NCI-H2107 (cell line): ENCODE results near the gene CAMK2G.
A peak's percentile ranks its signal among the peaks of the same experiment; 100 is the strongest.
"Not testable (repeated sequence)": the region's sequence is repeated elsewhere in the genome, so short reads cannot be mapped to it uniquely, and the experiment has no call there.

Experiments
- DNase-seq: peaks from one replicate; lab custom pipeline; 2025; lab: John Stamatoyannopoulos, UW

The CAMK2G gene

DNA sequence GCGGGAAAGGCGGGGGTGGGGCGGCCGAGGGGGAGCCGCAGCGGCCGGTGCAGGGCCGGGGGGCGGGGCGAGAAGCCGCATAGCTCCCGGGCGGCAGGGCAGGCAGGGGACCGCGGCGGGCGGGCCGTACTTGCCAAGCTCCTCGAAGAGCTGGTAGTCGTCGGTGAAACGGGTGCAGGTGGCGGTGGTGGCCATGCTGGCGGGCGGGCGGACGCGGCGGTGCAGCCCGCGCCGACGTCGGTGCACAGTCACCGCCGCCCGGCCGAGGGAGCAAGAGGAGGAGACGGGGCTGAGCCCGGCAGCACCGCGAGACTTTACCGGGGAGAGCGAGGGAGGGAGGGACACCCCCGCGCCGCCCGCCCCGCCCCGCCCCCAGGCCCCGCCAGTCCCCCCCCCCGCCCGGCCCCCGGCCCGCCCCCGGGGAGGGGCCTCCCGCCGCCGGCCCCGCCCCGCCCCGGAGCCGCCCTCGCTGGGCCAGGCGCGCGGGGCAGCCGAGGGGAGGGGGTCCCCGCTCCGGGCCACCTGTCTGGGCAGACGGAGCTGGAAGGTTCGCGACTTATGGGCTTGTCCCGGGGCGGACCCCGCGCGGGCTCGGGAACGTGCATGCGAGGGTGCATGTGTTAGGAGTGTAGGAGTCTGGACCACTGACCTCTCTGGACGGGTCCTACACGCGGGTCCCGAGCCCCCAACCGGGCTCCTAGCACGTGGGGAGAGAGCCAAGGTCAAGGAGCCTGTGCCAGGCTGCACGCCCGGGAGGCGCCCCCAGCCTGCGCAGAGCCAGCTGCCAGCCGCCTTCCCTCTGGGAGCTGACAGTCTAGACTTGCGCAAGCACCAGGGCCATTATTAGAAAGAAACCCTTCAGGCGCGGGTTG lies at the start of gene CAMK2G:
Gene CAMK2G (minus strand): TSS at position 289 of the 872 bp plus-strand sequence. CDS start 94 bp downstream, at position 195.
- DNase-seq = peak; percentile 34

DNA sequence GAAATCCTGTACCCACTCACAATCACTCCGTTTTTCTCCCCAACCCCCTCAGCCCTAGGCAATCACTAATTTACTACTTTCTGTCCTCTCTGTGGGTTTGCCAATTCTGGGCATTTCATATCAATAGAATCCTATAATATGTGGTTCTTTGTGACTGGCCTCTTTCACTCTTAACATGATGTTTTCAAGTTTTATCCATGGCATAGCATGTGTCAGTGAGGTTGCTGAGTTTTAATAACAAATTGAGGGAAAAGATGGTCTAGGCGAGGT lies 48.4 kb upstream of the CAMK2G start:
- DNase-seq = no peak

DNA sequence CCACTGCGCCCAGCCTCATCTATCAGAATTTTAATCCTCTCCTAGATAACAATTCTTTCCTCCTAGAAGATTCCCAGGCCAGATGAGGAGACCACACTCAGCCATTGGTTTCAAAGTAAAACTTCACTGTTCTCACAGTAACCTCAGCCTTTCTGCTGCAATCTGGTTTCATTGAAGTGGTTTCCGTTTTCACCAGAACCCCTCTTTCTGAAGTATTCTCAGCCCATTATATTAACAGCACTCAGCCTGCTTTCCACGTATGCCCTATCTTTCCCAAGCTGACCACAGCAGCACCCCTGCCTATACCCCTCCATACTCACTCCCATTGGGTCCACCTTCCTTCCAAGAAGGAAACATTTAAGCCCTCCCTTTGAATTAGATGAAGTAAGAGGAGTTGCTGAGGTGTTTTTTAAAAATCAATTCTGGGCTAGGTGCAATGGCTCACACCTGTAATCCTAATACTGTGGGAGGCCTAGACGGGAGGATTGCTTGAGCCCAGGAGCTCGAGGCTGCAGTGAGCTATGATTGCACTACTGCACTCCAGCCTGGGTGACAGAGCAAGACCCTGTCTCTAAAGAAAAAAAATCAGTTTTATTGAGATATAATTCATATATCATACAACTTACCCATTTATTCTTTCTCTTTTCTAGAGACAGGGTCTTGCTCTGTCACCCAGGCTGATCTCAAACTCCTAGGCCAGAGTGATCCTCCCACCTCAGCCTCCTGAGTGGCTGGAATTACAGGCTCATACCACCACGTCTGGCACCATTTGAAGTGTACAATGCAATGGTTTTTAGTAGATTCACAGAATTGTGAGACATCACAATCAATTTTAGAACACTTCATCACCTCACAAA lies 47.9 kb upstream of the CAMK2G start:
- no peak for DNase-seq

DNA sequence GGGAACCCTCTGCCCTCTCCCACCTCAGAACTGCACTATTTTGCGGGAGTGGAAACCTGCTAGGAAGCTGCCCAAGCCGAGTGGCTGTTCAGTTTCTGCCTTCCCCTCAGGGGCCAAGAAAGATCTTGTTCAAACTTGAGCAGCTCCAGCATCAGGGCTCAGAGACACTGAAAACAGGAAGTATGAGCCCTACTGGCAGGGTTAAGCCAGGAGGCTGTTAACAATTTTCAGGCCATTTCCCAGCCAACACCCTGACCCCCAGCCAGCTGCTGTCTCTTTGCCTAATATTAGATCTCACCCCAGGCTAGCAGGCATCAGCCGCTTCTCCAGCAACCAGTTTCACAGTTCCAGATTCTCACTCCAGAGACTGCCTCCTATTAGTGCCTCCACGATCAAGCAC lies 45.7 kb upstream of the CAMK2G start:
- no peak for DNase-seq

DNA sequence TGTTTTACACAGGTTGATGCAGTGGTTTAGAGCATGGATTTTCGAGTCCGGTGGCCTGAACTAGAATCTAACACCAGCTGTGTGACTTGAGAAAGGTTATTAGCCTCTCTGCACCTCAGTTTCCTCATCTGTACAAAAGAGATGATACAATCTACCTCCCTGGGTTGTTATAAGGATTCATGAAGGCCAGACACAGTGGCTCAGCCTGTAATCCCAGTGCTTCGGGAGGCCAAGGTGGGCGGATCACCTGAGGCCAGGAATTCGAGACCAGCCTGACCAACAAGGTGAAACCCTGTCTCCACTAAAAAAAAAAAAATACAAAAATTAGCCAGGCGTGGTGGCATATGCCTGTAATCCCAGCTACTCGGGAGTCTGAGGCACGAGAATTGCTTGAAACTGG lies 45.1 kb upstream of the CAMK2G start:
- DNase-seq = not testable (repeated sequence)

DNA sequence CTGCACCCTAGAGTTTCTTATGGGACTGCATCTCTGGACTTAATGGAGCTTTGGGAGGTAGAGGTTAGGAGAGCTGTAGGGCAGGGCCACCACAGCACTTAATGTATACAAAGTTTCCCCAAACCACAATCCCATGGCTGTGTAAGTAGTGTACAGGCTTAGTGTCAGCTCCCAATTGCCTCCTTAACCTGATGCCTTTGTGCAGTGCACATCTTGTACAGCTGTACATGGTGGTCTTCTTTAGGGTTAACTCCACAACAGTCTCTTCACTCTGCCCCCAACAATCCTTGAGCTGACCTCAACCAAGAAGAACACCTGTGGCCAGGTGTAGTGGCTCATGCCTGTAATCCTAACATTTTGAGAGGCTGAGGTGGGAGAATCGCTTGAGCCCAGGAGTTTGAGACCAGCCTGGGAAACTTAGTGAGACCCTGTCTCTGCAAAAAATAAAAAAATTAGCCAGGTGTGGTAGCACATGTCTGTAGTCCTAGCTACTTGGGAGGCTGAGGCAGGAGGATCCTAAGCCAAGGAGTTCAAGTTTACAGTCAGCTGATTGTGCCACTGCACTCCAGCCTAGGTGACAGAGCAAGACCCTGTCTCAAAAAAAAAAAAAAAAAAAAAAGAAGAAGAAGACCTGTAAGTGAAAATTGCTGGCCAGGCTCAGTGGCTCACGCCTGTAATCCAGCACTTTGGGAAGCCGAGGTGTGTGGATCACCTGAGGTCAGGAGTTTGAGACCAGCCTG lies 43.4 kb upstream of the CAMK2G start:
- DNase-seq = no peak

DNA sequence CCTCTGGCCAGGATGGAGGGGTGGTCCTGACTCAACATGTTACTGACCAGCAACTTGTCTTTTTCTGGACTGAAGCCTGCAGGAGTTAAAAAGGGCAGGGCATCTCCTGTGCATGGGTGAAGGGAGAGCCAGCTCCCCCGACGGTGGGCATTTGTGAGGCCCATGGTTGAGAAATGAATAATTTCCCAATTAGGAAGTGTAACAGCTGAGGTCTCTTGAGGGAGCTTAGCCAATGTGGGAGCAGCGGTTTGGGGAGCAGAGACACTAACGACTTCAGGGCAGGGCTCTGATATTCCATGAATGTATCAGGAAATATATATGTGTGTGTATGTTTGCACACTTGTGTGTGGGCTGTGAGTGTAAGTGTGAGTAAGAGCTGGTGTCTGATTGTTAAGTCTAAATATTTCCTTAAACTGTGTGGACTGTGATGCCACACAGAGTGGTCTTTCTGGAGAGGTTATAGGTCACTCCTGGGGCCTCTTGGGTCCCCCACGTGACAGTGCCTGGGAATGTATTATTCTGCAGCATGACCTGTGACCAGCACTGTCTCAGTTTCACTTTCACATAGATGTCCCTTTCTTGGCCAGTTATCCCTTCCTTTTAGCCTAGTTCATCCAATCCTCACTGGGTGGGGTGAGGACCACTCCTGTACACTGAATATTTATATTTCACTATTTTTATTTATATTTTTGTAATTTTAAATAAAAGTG lies 42.6 kb upstream of the CAMK2G start:
- no peak for DNase-seq

DNA sequence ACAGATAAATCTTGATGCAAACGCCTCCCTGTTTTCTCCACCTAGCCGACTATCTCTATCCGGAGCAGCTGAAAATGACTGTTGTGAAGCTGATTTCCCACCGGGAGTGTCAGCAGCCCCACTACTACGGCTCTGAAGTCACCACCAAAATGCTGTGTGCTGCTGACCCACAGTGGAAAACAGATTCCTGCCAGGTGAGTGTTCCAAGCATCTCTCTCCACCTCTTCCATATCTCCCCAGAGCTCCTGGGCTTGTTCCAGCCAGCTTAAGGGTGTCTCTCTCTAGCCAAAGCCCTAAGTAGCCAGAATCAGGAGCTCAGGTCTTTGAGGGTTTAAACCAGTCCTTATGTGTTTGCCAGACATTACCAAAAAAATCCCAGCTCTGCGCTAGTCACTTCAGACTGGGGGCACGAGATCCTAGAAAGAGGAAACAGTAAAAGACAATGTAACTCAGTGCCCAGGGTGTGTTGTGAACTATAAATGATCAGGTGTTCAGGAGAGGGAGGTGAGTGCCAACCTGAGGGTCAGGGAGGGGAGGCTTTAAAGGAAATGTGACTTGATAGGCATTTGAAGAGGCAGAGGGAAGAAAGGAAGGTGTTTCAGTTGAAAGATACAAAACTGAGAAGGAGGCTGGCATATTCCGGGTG lies 41.0 kb upstream of the CAMK2G start:
- no peak for DNase-seq

DNA sequence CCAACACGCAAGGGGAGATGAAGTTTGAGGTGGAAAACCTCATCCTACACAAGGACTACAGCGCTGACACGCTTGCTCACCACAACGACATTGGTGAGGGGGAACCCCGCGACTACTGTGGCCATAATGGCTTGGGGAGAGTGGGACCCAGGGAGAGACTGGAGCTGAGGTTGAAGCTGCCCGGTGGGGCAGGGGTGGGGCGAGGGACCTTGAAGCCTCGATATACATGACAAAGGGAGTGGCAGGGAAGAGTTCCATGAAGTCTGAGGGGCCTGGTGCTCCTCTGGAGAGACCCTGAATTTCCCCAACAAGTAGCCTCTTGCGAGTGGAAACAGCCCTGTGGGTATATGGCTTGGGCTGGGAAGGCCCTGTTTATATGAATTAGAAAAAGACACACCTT lies 39.7 kb upstream of the CAMK2G start:
- DNase-seq = no peak

DNA sequence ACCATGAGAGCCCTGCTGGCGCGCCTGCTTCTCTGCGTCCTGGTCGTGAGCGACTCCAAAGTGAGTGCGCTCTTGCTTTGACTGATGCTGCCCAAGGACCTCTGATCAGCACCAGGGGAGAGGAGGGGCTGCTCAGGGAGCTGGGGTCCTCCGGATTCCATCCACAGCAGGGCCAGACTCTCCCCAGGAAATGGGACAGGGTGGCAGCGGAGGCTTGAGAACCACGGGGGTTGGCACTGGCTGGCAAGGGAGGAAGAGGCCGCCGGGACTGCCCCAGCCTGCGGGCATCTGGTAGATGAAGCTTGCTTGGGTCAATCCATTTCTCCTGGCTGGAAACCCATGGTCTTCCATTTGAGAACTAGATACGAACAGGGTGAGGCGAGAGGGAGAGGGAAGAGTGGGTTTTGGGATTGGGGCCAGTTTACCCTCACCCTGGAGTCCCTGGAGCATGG lies 37.2 kb upstream of the CAMK2G start:
- no peak for DNase-seq

DNA sequence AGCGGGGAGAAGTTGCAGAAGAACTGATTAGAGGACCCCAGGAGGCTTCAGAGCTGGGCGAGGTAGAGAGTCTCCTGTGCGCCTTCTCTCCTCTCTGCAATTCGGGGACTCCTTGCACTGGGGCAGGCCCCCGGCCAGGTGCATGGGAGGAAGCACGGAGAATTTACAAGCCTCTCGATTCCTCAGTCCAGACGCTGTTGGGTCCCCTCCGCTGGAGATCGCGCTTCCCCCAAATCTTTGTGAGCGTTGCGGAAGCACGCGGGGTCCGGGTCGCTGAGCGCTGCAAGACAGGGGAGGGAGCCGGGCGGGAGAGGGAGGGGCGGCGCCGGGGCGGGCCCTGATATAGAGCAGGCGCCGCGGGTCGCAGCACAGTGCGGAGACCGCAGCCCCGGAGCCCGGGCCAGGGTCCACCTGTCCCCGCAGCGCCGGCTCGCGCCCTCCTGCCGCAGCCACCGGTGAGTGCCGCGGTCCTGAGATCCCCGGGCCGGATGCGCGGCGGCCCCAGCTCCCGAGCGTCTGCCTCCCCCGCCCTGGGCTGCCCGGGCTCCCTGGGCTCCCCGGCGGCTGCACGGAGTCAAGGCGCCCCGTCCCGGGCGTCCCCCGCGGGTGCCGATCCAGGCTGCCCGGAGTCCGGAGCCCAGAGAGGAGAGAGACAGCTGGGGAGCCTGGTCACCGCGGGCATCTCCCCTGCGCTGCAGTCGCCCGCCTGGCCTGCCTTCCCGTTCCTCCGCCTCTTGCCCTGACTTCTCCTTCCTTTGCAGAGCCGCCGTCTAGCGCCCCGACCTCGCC lies 36.6 kb upstream of the CAMK2G start, which contains the start of gene PLAU:
Gene PLAU (plus strand): TSS at position 369 of the 789 bp plus-strand sequence. CDS start 424 bp downstream, outside the sequence.
- DNase-seq = no peak

DNA sequence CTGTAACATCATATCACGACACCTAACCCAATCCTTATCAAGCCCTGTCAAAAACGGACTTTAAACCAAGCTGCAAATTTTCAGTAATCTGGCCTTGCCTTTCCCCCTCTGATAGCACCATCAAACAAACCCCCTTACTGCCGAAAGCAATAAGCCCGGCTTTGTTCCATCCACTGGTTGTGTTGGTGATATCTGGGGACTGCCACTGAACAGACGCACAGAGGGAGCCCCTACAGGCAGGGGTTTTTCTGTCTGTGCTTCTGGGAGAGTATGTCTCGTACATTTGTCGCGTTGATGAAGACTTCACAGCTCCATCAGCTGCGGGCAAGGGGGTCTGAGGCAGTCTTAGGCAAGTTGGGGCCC lies 36.0 kb upstream of the CAMK2G start:
- no peak for DNase-seq

DNA sequence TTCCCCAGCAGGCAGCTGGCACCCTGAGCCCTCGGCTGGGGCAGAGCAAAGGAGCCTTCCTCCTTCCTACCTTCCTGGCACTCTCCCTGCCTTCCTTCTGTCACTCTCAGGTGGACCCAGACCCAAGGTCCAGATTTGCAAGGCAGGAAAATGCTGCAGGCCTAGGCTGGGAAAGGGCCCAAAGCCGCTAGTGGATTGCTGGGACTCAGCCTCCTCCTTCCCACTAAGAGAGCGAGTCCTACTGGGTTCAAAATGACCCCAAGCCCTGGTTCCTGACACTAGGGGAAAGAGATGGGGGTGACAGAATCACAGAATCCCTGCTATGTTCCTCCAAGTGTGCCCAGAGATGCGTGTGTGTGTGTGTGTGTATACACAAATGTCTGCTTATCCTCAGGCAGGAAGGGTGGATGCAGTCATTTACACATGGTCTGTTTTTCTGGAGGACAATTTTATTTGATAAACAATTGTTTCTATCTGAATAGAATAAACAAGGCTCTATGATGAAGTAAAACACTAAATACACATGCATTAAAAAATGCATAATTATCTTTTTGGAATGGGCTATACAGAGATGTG lies 35.3 kb upstream of the CAMK2G start:
- DNase-seq = no peak

DNA sequence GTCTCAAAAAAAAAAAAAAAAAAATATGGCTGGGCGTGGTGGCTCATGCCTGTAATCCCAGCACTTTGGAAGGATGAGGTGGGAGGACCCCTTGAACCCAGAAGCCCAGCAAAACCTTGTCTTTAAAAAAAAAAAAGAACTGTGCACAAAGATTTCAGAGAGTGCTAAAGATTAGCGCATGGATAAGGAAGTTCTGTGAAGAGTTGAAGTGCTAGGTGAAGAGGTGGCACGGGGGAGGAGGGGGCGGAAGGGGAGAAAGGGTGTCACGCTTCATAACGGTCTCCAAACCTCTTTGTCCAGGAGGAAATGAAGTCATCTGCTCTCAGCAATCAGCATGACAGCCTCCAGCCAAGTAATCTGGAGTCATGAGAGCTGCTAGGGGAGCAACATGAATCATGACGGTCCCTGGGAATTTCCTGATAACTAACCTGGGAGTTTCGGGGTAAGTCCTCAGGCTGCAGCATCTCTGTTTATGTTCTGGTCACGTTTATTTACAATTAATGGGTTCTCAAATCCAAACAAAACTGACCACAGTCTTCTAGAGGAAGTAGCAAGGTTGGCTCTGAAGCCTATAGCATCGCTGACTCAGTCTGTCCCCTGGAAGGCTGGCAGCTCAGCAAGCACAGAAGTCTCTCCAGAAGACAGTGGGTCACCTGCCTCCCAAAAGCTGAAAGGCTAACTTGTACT lies 34.6 kb upstream of the CAMK2G start:
- no peak for DNase-seq

DNA sequence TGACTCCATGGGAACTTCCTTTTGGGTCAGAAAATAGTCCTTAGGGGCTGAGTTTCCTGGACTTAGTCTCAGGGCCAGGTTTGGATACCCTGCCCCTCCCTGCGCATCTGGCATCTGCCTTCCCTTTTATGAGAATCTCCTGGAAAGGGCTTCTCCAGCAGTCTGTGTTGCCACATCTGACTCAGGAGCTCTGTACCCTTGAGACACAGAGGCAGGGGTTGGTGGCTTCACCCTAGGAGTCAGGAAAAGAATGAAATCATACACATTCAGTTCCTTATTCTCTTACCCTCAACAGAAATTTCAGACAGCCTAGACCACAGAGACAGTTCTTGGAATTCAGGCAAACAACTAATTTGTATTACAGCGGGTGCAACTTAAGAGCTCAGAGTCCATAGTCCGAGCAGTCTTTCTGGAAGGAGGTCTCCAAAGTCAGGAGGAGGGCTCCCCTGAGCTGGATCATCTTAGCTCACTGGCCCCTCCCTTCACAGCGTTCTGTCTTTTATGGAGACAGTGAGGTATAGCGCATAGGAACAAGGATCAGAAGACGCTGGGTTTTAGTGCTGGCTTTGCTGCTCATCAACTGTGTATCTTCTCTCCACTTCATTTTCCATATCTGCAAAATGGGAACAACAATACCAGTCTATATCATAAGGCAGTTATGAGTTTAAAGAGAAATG lies 33.6 kb upstream of the CAMK2G start:
- no peak for DNase-seq

DNA sequence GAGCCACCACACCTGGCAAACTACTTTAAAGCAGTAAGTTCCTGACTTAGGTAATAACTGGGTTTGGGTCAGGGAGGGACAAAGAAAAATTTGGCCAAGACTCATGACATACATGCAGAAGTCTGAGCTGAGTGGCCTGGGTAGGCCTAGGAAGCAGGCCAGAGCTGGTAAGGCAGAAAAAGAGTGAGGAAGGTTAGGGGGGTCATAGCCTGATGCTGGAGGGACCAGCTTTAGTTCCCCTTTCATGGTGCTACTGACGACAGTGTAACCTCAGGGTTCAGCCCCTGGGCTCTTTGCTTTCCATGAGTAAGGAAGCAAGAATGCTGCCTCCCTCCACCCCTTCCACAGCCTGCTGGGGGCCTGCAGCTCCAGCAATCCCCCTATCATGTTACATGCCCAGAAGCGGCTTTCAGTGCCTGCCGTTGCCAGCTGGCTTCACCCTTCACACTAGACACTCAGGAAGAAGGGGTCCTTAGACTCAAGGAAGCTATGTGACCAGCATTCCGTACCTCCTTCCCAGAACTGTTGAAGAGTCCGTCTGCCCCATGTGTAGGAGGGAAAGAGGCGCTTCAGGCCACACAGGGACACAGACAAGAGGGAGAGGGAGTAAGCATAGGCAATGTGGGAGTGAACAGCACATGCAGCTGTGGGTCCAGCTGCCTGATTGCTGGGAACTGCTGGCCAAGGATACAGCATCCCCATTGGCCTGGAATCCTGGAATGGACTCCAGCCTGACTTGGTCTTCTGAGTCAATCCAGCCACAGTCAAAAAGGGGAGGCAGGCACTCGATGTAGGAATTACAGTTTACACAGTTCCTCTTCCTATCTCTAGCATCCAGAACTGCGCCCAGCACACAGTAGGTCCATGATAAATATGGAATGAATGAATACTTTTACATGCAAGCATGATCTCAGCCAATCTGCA lies 32.4 kb upstream of the CAMK2G start:
- DNase-seq = no peak

DNA sequence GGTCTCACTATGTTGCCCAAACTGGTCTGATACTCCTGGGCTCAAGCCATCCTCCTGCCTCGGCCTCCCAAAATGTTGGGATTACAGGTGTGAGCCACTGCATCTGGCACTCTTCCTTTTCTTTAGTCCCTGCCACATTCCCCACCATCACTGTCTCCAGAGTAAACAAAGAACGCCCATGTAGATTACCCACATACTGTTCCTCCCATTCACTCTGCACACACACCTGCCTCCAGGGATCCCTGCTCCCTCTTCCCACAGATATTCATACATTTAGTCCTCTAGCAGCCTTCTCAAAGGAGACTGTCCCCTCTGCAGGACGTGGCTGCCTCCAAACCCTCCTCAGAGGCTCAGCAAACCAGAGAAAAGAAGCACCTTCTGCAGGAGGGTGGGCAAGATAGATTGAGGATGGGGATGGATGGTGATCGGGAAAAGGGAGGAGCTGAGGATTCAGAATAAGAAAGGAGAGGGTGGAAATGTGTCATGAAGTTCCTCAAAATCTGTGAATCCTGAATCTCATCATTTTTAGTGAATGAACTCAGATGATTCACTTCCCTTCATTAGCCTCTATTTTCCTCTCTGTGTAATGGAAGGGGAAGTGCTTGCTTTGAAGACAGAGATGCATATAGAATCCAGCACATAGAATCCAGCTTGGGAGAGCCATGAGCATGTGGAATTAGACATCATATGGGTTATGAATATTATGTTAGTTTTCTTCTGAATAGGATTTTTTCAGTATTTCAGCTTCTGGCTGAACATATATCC lies 31.1 kb upstream of the CAMK2G start:
- no peak for DNase-seq
